A549 (cell line): ENCODE data around the gene CA10. TPM values are rescaled to one million over a fixed set of nuclear protein-coding genes. Genes with fewer than 3 reads are reported as not detected.

ENCODE experiments used
- ATAC-seq, 2 experiments: fragments of 200-7000 bp in 1 of 2; fragments of >200 bp in 1 of 2; cut with Nextera tagmentation in 1 of 2; cut with Tn5 transposase in 1 of 2; 3 replicates each; pipeline versions ENCODE4 v1.8.0 to v1.9.1; 2018 to 2020; ENCODE audit warnings: mild to moderate bottlenecking in 1 of 2, moderate library complexity in 1 of 2
- CTCF ChIA-PET: fragments of 300-600 bp; sonication (Branson Sonifier 250); formaldehyde crosslinking; extraction: SDS; loops from one replicate; lab custom pipeline; 2021; ENCODE audit warnings: antibody characterized with exemption, inconsistent platforms; lab: Yijun Ruan, JAX
- POLR2A ChIA-PET: fragments of 350-600 bp; formaldehyde crosslinking; extraction: SDS; loops from one replicate; lab custom pipeline; 2021; ENCODE audit warnings: antibody characterized with exemption, inconsistent platforms; lab: Yijun Ruan, JAX
- DNase-seq, 2 experiments: peaks; one replicate each; pipeline versions ENCODE4 v3.0.0 to v3.0.0-alpha.2; 2011 to 2016; ENCODE audit warnings: low read depth in 1 of 2, low spot score in 1 of 2
- FAIRE-seq: peaks from 2 replicates; lab custom pipeline; 2011; peaks lifted over from hg19 to GRCh38; lab: Jason Lieb, UNC
- H3K27ac ChIP-seq, 2 experiments: fragments of >200 bp; sonication (Bioruptor Twin); formaldehyde crosslinking; 3 replicates each; pipeline ENCODE4 v1.5.1; 2016 to 2017
- H3K4me1 ChIP-seq: fragments of >200 bp; sonication (Bioruptor Twin); formaldehyde crosslinking; 3 replicates; pipeline ENCODE4 v1.6.1; 2016
- H3K4me2 ChIP-seq: fragments of >200 bp; sonication (Bioruptor Twin); formaldehyde crosslinking; 3 replicates; pipeline ENCODE4 v1.6.1; 2016
- H3K4me3 ChIP-seq: fragments of >200 bp; sonication (Bioruptor Twin); formaldehyde crosslinking; 3 replicates; pipeline ENCODE4 v1.5.1; 2016
- H3K9me3 ChIP-seq: fragments of >200 bp; sonication (Bioruptor Twin); formaldehyde crosslinking; 3 replicates; pipeline ENCODE4 v1.6.1; 2016
- BCL3 ChIP-seq: fragments of >200 bp; sonication (Bioruptor Twin); formaldehyde crosslinking; IDR thresholded peaks from 3 replicates; pipeline ENCODE4 v1.6.1; 2016
- CBX2 ChIP-seq: fragments of 200-600 bp; sonication (generic); IDR thresholded peaks from 2 replicates; pipeline ENCODE4 v1.6.1; 2016; ENCODE audit warnings: low read depth, mild to moderate bottlenecking, borderline replicate concordance
- CBX8 ChIP-seq: fragments of 200-600 bp; sonication (generic); IDR thresholded peaks from 2 replicates; pipeline ENCODE4 v1.6.1; 2016
- CEBPB ChIP-seq, 2 experiments: fragments of >200 bp in 1 of 2; sonication (Bioruptor Twin) in 1 of 2; formaldehyde crosslinking in 1 of 2; IDR thresholded peaks; 2 replicates each; pipeline ENCODE4 v1.6.1; 2012 to 2016
- CHD2 ChIP-seq: fragments of 150-350 bp; IDR thresholded peaks from 2 replicates; pipeline ENCODE4 v1.6.1; 2014; ENCODE audit warnings: low read length; ENCODE audit not compliant: partially characterized antibody
- CHD4 ChIP-seq: fragments of 200-600 bp; sonication (generic); IDR thresholded peaks from 2 replicates; pipeline ENCODE4 v1.6.1; 2016; ENCODE audit warnings: antibody characterized with exemption, mild to moderate bottlenecking, borderline replicate concordance
- E2F6 ChIP-seq: IDR thresholded peaks from 2 replicates; pipeline ENCODE4 v1.6.1; 2012; ENCODE audit warnings: low read depth, borderline replicate concordance
- EP300 ChIP-seq, 2 experiments: fragments of >200 bp; sonication (Bioruptor Twin); formaldehyde crosslinking; IDR thresholded peaks; 2 replicates in 1 of 2; 3 replicates in 1 of 2; pipeline ENCODE4 v1.6.1; 2016 to 2017
- FOSB ChIP-seq: fragments of 250-450 bp; sonication (Bioruptor Pico); IDR thresholded peaks from 2 replicates; pipeline ENCODE4 v1.5.0; 2020; ENCODE audit warnings: mild to moderate bottlenecking, moderate library complexity
- HDAC2 ChIP-seq: fragments of 200-600 bp; sonication (generic); IDR thresholded peaks from 2 replicates; pipeline ENCODE4 v1.6.1; 2016
- HEYL ChIP-seq: fragments of 250-450 bp; sonication (Bioruptor Pico); IDR thresholded peaks from 2 replicates; pipeline ENCODE4 v1.8.0; 2021; ENCODE audit warnings: mild to moderate bottlenecking, moderate library complexity
- HOXA7 ChIP-seq: fragments of 250-450 bp; sonication (Bioruptor Pico); IDR thresholded peaks from 2 replicates; pipeline ENCODE4 v1.5.0; 2020; ENCODE audit warnings: mild to moderate bottlenecking, moderate library complexity
- HOXB13 ChIP-seq: fragments of 250-450 bp; sonication (Bioruptor Pico); IDR thresholded peaks from 2 replicates; pipeline ENCODE4 v1.5.0; 2020; ENCODE audit warnings: low read depth, mild to moderate bottlenecking, moderate library complexity
- HOXB5 ChIP-seq: fragments of 250-450 bp; sonication (Bioruptor Pico); IDR thresholded peaks from 2 replicates; pipeline ENCODE4 v1.5.0; 2020; ENCODE audit warnings: mild to moderate bottlenecking, moderate library complexity
- JUN ChIP-seq, 2 experiments: fragments of >200 bp; sonication (Bioruptor Twin); formaldehyde crosslinking; IDR thresholded peaks; 2 replicates in 1 of 2; 3 replicates in 1 of 2; pipeline ENCODE4 v1.6.1; 2016 to 2017
- MAFK ChIP-seq: fragments of 450-650 bp; IDR thresholded peaks from 2 replicates; pipeline ENCODE4 v1.6.1; 2014; ENCODE audit not compliant: partially characterized antibody
- PBX3 ChIP-seq: IDR thresholded peaks from 2 replicates; pipeline ENCODE4 v1.6.1; 2012
- POLR2A ChIP-seq: IDR thresholded peaks from 2 replicates; pipeline ENCODE4 v1.6.1; 2012; ENCODE audit warnings: mild to moderate bottlenecking, low read length
- RAD21 ChIP-seq, 2 experiments: fragments of >200 bp in 1 of 2; sonication (Bioruptor Twin) in 1 of 2; formaldehyde crosslinking in 1 of 2; IDR thresholded peaks in 1 of 2; conservative IDR thresholded peaks in 1 of 2; 2 replicates in 1 of 2; 3 replicates in 1 of 2; pipeline ENCODE4 v1.6.1; 2012 to 2018; ENCODE audit warnings: inconsistent platforms in 1 of 2
- RFX5 ChIP-seq: fragments of 450-650 bp; IDR thresholded peaks from 2 replicates; pipeline ENCODE4 v1.7.1; 2014; ENCODE audit warnings: antibody characterized with exemption, mild to moderate bottlenecking, moderate library complexity
- RNF2 ChIP-seq: fragments of 200-600 bp; sonication (generic); IDR thresholded peaks from 2 replicates; pipeline ENCODE4 v1.6.1; 2016; ENCODE audit warnings: low read depth, mild to moderate bottlenecking, antibody characterized with exemption, moderate library complexity, borderline replicate concordance
- SREBF2 ChIP-seq: fragments of 450-650 bp; IDR thresholded peaks from 2 replicates; pipeline ENCODE4 v1.6.1; 2014; ENCODE audit warnings: mild to moderate bottlenecking, moderate library complexity
- USF2 ChIP-seq: fragments of 450-650 bp; IDR thresholded peaks from 2 replicates; pipeline ENCODE4 v1.6.1; 2014; ENCODE audit warnings: antibody characterized with exemption
- WGBS: methylation state at CpG from one replicate; pipeline ENCODE4 v1.1.6; 2017; ENCODE audit errors: missing lambda C conversion rate; 5-methylcytosine and 5-hydroxymethylcytosine counted together
- polyA plus RNA-seq, 4 experiments: library from polyadenylated mRNA; depleted of rRNA in 3 of 4; stranded (reverse); fragments of >200 nt; fragmentation: RNase III in 1 of 4; extraction: RNeasy Plus Mini Kit Qiagen cat#74134 plus additional on column Dnase treatment in 1 of 4; gene quantifications; 2 replicates in 3 of 4; 3 replicates in 1 of 4; pipeline ENCODE4 v1.2.3, GENCODE V29; 2011 to 2017

The CA10 gene
- polyA plus RNA-seq, 2 of the 4 experiments (the other 2 are of a cell fraction), result not detected

GRCh38 chr17:51891936-51892335 is 266.6 kb downstream of the CA10 start:
- no peak for TF ChIP-seq HDAC2
- TF ChIP-seq, all 56 proteins: peak for 0
- CTCF ChIA-PET, result no interaction called here
- H3K4me2 ChIP-seq, result no peak overlapping the region
- ATAC-seq (no peak), DNase-seq (no peak), FAIRE-seq (no peak)
- no peak overlapping the region for H3K27ac ChIP-seq
- H3K4me1 ChIP-seq, result no peaks in the 10 kb centered on the region
- no peak overlapping the region for H3K4me3 ChIP-seq
- no peaks in the 10 kb centered on the region for H3K9me3 ChIP-seq
- WGBS, result 9% methylated on average over 2 of the region's 2 CpGs
- POLR2A ChIA-PET, result no interaction called here

GRCh38 chr17:51890710-51891109 is 267.8 kb downstream of the CA10 start:
- WGBS, result 4% methylated on average over 1 of the region's 1 CpG
- H3K27ac ChIP-seq, result no peak overlapping the region
- ChIA-PET POLR2A (no interaction called here), CTCF (no interaction called here)
- no peaks in the 10 kb centered on the region for H3K4me1 ChIP-seq
- no peak for ATAC-seq
- no peak for TF ChIP-seq BCL3
- TF ChIP-seq PBX3, result no peak
- no peak for TF ChIP-seq HDAC2
- TF ChIP-seq POLR2A, result no peak
- no peak for TF ChIP-seq RNF2
- TF ChIP-seq HEYL, result no peak
- no peak for TF ChIP-seq JUN (IDR thresholded peaks at IDR 0.05)
- no peaks in the 10 kb centered on the region for H3K9me3 ChIP-seq
- H3K4me2 ChIP-seq, result no peak overlapping the region
- FAIRE-seq, result no peak
- no peak for DNase-seq
- H3K4me3 ChIP-seq, result no peak overlapping the region

GRCh38 chr17:51888816-51889215 is 269.7 kb downstream of the CA10 start:
- 0% methylated on average over 2 of the region's 2 CpGs for WGBS
- no peaks in the 10 kb centered on the region for H3K4me1 ChIP-seq
- no peak overlapping the region for H3K4me3 ChIP-seq
- no peak overlapping the region for H3K4me2 ChIP-seq
- FAIRE-seq (no peak), DNase-seq (no peak), ATAC-seq (no peak)
- no peak overlapping the region for H3K27ac ChIP-seq
- CTCF ChIA-PET, result no interaction called here
- no peak for TF ChIP-seq CHD4
- no peak for TF ChIP-seq EP300 (IDR thresholded peaks at IDR 0.05)
- TF ChIP-seq RAD21 (conservative IDR thresholded peaks at IDR 0.05 in 1 of 2, IDR thresholded peaks at IDR 0.05 in 1 of 2), result no peak
- no peak for TF ChIP-seq RNF2
- no peak for TF ChIP-seq RFX5
- H3K9me3 ChIP-seq, result no peaks in the 10 kb centered on the region
- POLR2A ChIA-PET, result no interaction called here

GRCh38 chr17:51876986-51877385 is 281.5 kb downstream of the CA10 start:
- CTCF ChIA-PET, result interaction anchor here (0.5 to 0.7 kb wide), 2 partner anchors 15 to 34 kb away, joined by 3 read pairs; no protein-coding TSS in a partner anchor
- no peak overlapping the region for H3K4me3 ChIP-seq
- TF ChIP-seq JUN (IDR thresholded peaks at IDR 0.05), result no peak
- TF ChIP-seq HOXA7, result no peak
- no peak for TF ChIP-seq CHD2
- no peak for TF ChIP-seq CEBPB (IDR thresholded peaks at IDR 0.05)
- TF ChIP-seq FOSB (CRISPR knock-in tag), result no peak
- no peak for TF ChIP-seq POLR2A
- no peak for TF ChIP-seq E2F6
- no peak for TF ChIP-seq USF2
- no peak for TF ChIP-seq CBX2
- TF ChIP-seq MAFK, result no peak
- no peak for TF ChIP-seq CBX8
- no peak for TF ChIP-seq HOXB13 (CRISPR knock-in tag)
- TF ChIP-seq RAD21 (conservative IDR thresholded peaks at IDR 0.05 in 1 of 2, IDR thresholded peaks at IDR 0.05 in 1 of 2), result no peak
- no peak for TF ChIP-seq HOXB5 (CRISPR knock-in tag)
- no peak for TF ChIP-seq BCL3
- TF ChIP-seq SREBF2, result no peak
- H3K27ac ChIP-seq, result no peak overlapping the region
- ATAC-seq (no peak), DNase-seq (no peak), FAIRE-seq (no peak)
- H3K4me1 ChIP-seq, result no peaks in the 10 kb centered on the region
- POLR2A ChIA-PET, result no interaction called here
- H3K9me3 ChIP-seq, result no peaks in the 10 kb centered on the region
- H3K4me2 ChIP-seq, result no peak overlapping the region
